Left cardiac atrium (tissue), 4 donors: ENCODE data around the gene SIK2. TPM values are rescaled to one million over a fixed set of nuclear protein-coding genes. Genes with fewer than 3 reads are reported as not detected.

Experiments used
- ATAC-seq, 2 donors: fragments of 200-7000 bp; cut with Tn5 transposase; one replicate each; pipeline ENCODE4 v1.9.1; 2020; ENCODE audit warnings: mild to moderate bottlenecking in 2 of 2, moderate library complexity in 2 of 2
- DNase-seq: peaks from one replicate; pipeline ENCODE4 v3.0.0-alpha.2; 2020
- intact Hi-C, 2 donors: fragments of 100-400 bp; cut with DNase I; formaldehyde crosslinking; loops; one replicate each; pipeline versions ENCODE4 v1.14.1 to v1.15.1; 2022 to 2023
- total RNA-seq, 2 donors: library from RNA; stranded (reverse); fragmentation: NEBNext Ultra II Directional; extraction: Animal tissue kit (Norgen Biotek cat#: 25700); gene quantifications; one replicate each; pipeline ENCODE4 v1.2.1, GENCODE V29; 2021
- donor health status: DM: no; HTN: yes; CAD: no.
- donor health status: DM: no; HTN: yes; CAD: no; lungs with severe emphysema.
- donor health status: DM: yes; HTN: yes; CAD: no.
- donor health status: Dilated cardiomyopathy.

The SIK2 gene
- total RNA-seq, 2 donors from 2014 or later: 24.3 to 51.6 TPM

GRCh38 chr11:111734101-111734953, 132.1 kb downstream of the SIK2 start:
- DNase-seq (no peak), ATAC-seq (no peak)
- intact Hi-C loops: loop anchor here in 1 of 2 donors (5.0 kb wide), 1 partner anchor 33 kb away; the partner anchor contains the start of gene PPP2R1B

- ATAC-seq (no peak), DNase-seq (no peak)
- intact Hi-C loops: loop anchor here in 1 of 2 donors (5.0 kb wide), 1 partner anchor 32 kb away; the partner anchor contains the start of gene PPP2R1B
Measured at GRCh38 chr11:111734954-111735261, 132.7 kb downstream of the SIK2 start.

- intact Hi-C loops: no loop called here
- ATAC-seq (peak; percentile 75 to 78), DNase-seq (peak; percentile 88)
Measured at GRCh38 chr11:111735262-111736116, 133.2 kb downstream of the SIK2 start.

GRCh38 chr11:111736181-111736590, 133.9 kb downstream of the SIK2 start:
- intact Hi-C loops: no loop called here

GRCh38 chr11:111736621-111737443, 134.6 kb downstream of the SIK2 start:
- ATAC-seq (no peak), DNase-seq (no peak)
- intact Hi-C loops: no loop called here

More at GRCh38 chr11:111736181-111736590, 133.9 kb downstream of the SIK2 start:
- no peak for DNase-seq
- ATAC-seq: peak; percentile 3 to 5

- no peak for DNase-seq
- ATAC-seq: peak in 1 of 2 donors; percentile 2
- intact Hi-C loops: no loop called here
Measured at GRCh38 chr11:111737444-111738210, 135.4 kb downstream of the SIK2 start.

GRCh38 chr11:111739299-111739698, 137.1 kb downstream of the SIK2 start:
- ATAC-seq (no peak), DNase-seq (no peak)
- intact Hi-C loops: no loop called here

GRCh38 chr11:111741751-111742150, 139.5 kb downstream of the SIK2 start:
- ATAC-seq (no peak), DNase-seq (no peak)
- intact Hi-C loops: no loop called here

- DNase-seq: no peak
- intact Hi-C loops: no loop called here
- ATAC-seq: no peak
Measured at GRCh38 chr11:111743700-111744099, 141.5 kb downstream of the SIK2 start.

- ATAC-seq (peak in 1 of 2 donors; percentile 48), DNase-seq (no peak)
- intact Hi-C loops: no loop called here
Measured at GRCh38 chr11:111745719-111746504, 143.7 kb downstream of the SIK2 start.

GRCh38 chr11:111748035-111748804, 146.0 kb downstream of the SIK2 start:
- intact Hi-C loops: no loop called here
- DNase-seq (no peak), ATAC-seq (no peak)

GRCh38 chr11:111749646-111750045, 147.4 kb downstream of the SIK2 start:
- intact Hi-C loops: no loop called here
- ATAC-seq (no peak), DNase-seq (no peak)

- DNase-seq (no peak), ATAC-seq (no peak)
- intact Hi-C loops: no loop called here
Measured at GRCh38 chr11:111756097-111756496, 153.8 kb downstream of the SIK2 start.

GRCh38 chr11:111759376-111759775, 157.1 kb downstream of the SIK2 start:
- DNase-seq (no peak), ATAC-seq (no peak)
- intact Hi-C loops: no loop called here

GRCh38 chr11:111759778-111760407, 157.6 kb downstream of the SIK2 start:
- intact Hi-C loops: no loop called here
- no peak for ATAC-seq
- no peak for DNase-seq

GRCh38 chr11:111761036-111761435, 158.8 kb downstream of the SIK2 start:
- DNase-seq (no peak), ATAC-seq (no peak)
- intact Hi-C loops: no loop called here

- ATAC-seq: no peak
- no peak for DNase-seq
- intact Hi-C loops: no loop called here
Measured at GRCh38 chr11:111762526-111762925, 160.3 kb downstream of the SIK2 start.
